ENCODE results near the gene OVOL1. TPM values are rescaled to one million over a fixed set of nuclear protein-coding genes. Genes with fewer than 3 reads are reported as not detected.
A peak's percentile ranks its signal among the peaks of the same experiment; 100 is the strongest.

Gene OVOL1
- total and polyA plus RNA-seq, 4 donors, result 0.09 TPM; not detected in 3

- H3K4me1 ChIP-seq (ENCODE audit: control insufficient read depth, insufficient read depth, low read length), result peaks cover 18% of the 10 kb centered on the region
- H3K9me3 ChIP-seq (ENCODE audit: control insufficient read depth, insufficient read depth, low read length), result no peaks in the 10 kb centered on the region
- H3K27ac ChIP-seq (ENCODE audit: low read depth, low read length), result no peak overlapping the region
- peaks cover 37% of the 10 kb centered on the region for H3K36me3 ChIP-seq (ENCODE audit: control insufficient read depth, insufficient read depth, low read length)
- H3K27me3 ChIP-seq (ENCODE audit: control insufficient read depth, insufficient read depth, low read length), result no peaks in the 10 kb centered on the region
- 78% methylated on average over 6 of the region's 8 CpGs for WGBS (ENCODE audit: insufficient coverage)
- DNase-seq (ENCODE audit: low read depth in 4 of 6, low spot score in 6 of 6), result no peak
- no peak overlapping the region for H3K4me3 ChIP-seq (ENCODE audit: low read depth, low read length)
These were observed 10.7 kb upstream of the OVOL1 start for GRCh38 chr11:65776196-65776595.

GRCh38 chr11:65776710-65777141, 10.1 kb upstream of the OVOL1 start:
- DNase-seq (ENCODE audit: low read depth in 4 of 6, low spot score in 6 of 6), result no peak
- no peak overlapping the region for H3K27ac ChIP-seq (ENCODE audit: low read depth, low read length)

GRCh38 chr11:65777241-65777640, 9.6 kb upstream of the OVOL1 start:
- H3K4me1 ChIP-seq (ENCODE audit: control insufficient read depth, insufficient read depth, low read length), result peaks cover 29% of the 10 kb centered on the region
- no peaks in the 10 kb centered on the region for H3K9me3 ChIP-seq (ENCODE audit: control insufficient read depth, insufficient read depth, low read length)
- H3K27me3 ChIP-seq (ENCODE audit: control insufficient read depth, insufficient read depth, low read length), result no peaks in the 10 kb centered on the region
- WGBS (ENCODE audit: insufficient coverage), result 90% methylated on average over 3 of the region's 8 CpGs
- H3K27ac ChIP-seq (ENCODE audit: low read depth, low read length), result no peak overlapping the region
- no peak for DNase-seq (ENCODE audit: low read depth in 4 of 6, low spot score in 6 of 6)
- no peak overlapping the region for H3K4me3 ChIP-seq (ENCODE audit: low read depth, low read length)
- H3K36me3 ChIP-seq (ENCODE audit: control insufficient read depth, insufficient read depth, low read length), result peaks cover 37% of the 10 kb centered on the region

More at GRCh38 chr11:65776710-65777141, 10.1 kb upstream of the OVOL1 start:
- H3K36me3 ChIP-seq (ENCODE audit: control insufficient read depth, insufficient read depth, low read length), result peaks cover 37% of the 10 kb centered on the region
- peaks cover 24% of the 10 kb centered on the region for H3K4me1 ChIP-seq (ENCODE audit: control insufficient read depth, insufficient read depth, low read length)
- no peak overlapping the region for H3K4me3 ChIP-seq (ENCODE audit: low read depth, low read length)
- no peaks in the 10 kb centered on the region for H3K9me3 ChIP-seq (ENCODE audit: control insufficient read depth, insufficient read depth, low read length)
- WGBS (ENCODE audit: insufficient coverage), result 93% methylated on average over 6 of the region's 8 CpGs
- H3K27me3 ChIP-seq (ENCODE audit: control insufficient read depth, insufficient read depth, low read length), result no peaks in the 10 kb centered on the region

GRCh38 chr11:65777821-65778361, 9.0 kb upstream of the OVOL1 start:
- Histone ChIP-seq H3K27ac (ENCODE audit: low read depth, low read length) (no peak overlapping the region), H3K9me3 (ENCODE audit: control insufficient read depth, insufficient read depth, low read length) (no peaks in the 10 kb centered on the region), H3K27me3 (ENCODE audit: control insufficient read depth, insufficient read depth, low read length) (no peaks in the 10 kb centered on the region), H3K36me3 (ENCODE audit: control insufficient read depth, insufficient read depth, low read length) (peaks cover 37% of the 10 kb centered on the region), H3K4me1 (ENCODE audit: control insufficient read depth, insufficient read depth, low read length) (peaks cover 30% of the 10 kb centered on the region), H3K4me3 (ENCODE audit: low read depth, low read length) (no peak overlapping the region)
- no peak for DNase-seq (ENCODE audit: low read depth in 4 of 6, low spot score in 6 of 6)
- 89% methylated on average over 23 of the region's 23 CpGs for WGBS (ENCODE audit: insufficient coverage)

DNA sequence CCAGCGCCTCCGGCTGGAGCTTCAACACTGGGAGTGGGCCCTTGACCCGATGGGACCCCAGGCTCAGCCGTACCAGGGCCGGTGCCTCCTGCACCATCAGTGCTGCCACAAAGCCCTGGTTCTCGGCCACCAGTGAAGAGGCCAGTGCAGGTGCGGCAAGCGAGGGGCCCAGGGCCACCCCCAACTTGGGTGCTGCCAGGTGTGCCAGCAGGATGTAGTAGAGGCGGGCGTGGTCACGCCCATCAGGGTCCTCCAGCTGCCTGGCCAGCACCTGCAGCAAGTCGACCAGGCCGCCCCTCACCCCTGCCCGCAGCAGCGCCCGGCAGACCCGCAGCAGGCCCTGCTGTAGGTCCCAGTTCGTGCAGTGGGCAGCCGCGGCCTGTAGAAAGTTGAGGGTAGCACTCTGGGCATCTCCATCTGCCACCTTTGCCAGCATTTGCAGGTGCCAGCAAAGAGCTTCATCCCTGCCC, 8.4 kb upstream of the OVOL1 start:
- no peak overlapping the region for H3K4me3 ChIP-seq (ENCODE audit: low read depth, low read length)
- H3K9me3 ChIP-seq (ENCODE audit: control insufficient read depth, insufficient read depth, low read length), result no peaks in the 10 kb centered on the region
- H3K36me3 ChIP-seq (ENCODE audit: control insufficient read depth, insufficient read depth, low read length), result peaks cover 37% of the 10 kb centered on the region
- H3K27me3 ChIP-seq (ENCODE audit: control insufficient read depth, insufficient read depth, low read length), result no peaks in the 10 kb centered on the region
- peaks cover 30% of the 10 kb centered on the region for H3K4me1 ChIP-seq (ENCODE audit: control insufficient read depth, insufficient read depth, low read length)
- no peak overlapping the region for H3K27ac ChIP-seq (ENCODE audit: low read depth, low read length)
- DNase-seq (ENCODE audit: low read depth in 4 of 6, low spot score in 6 of 6), result no peak
- WGBS (ENCODE audit: insufficient coverage), result 98% methylated on average over 20 of the region's 20 CpGs

- peaks cover 37% of the 10 kb centered on the region for H3K36me3 ChIP-seq (ENCODE audit: control insufficient read depth, insufficient read depth, low read length)
- H3K4me3 ChIP-seq (ENCODE audit: low read depth, low read length), result no peak overlapping the region
- no peaks in the 10 kb centered on the region for H3K27me3 ChIP-seq (ENCODE audit: control insufficient read depth, insufficient read depth, low read length)
- no peaks in the 10 kb centered on the region for H3K9me3 ChIP-seq (ENCODE audit: control insufficient read depth, insufficient read depth, low read length)
- H3K4me1 ChIP-seq (ENCODE audit: control insufficient read depth, insufficient read depth, low read length), result peaks cover 32% of the 10 kb centered on the region
- DNase-seq (ENCODE audit: low read depth in 4 of 6, low spot score in 6 of 6), result no peak
- 96% methylated on average over 25 of the region's 25 CpGs for WGBS (ENCODE audit: insufficient coverage)
- H3K27ac ChIP-seq (ENCODE audit: low read depth, low read length), result no peak overlapping the region
These were observed 7.8 kb upstream of the OVOL1 start for GRCh38 chr11:65778901-65779668.

- peak overlapping the region; percentile 63 for H3K4me3 ChIP-seq (ENCODE audit: low read depth, low read length)
These were observed 7.3 kb upstream of the OVOL1 start for GRCh38 chr11:65779669-65779918.

GRCh38 chr11:65779919-65780769, 6.7 kb upstream of the OVOL1 start:
- WGBS (ENCODE audit: insufficient coverage), result 5% methylated on average over 76 of the region's 76 CpGs
- Histone ChIP-seq H3K27me3 (ENCODE audit: control insufficient read depth, insufficient read depth, low read length) (peaks cover 2% of the 10 kb centered on the region), H3K4me3 (ENCODE audit: low read depth, low read length) (peak overlapping the region; percentile 63), H3K9me3 (ENCODE audit: control insufficient read depth, insufficient read depth, low read length) (no peaks in the 10 kb centered on the region), H3K4me1 (ENCODE audit: control insufficient read depth, insufficient read depth, low read length) (peaks cover 36% of the 10 kb centered on the region), H3K27ac (ENCODE audit: low read depth, low read length) (no peak overlapping the region), H3K36me3 (ENCODE audit: control insufficient read depth, insufficient read depth, low read length) (peaks cover 37% of the 10 kb centered on the region)
- DNase-seq (ENCODE audit: low read depth in 4 of 6, low spot score in 6 of 6), result peak in 2 of 6 donors; percentile 49 to 70

More at GRCh38 chr11:65779669-65779918, 7.3 kb upstream of the OVOL1 start:
- no peaks in the 10 kb centered on the region for H3K27me3 ChIP-seq (ENCODE audit: control insufficient read depth, insufficient read depth, low read length)
- no peaks in the 10 kb centered on the region for H3K9me3 ChIP-seq (ENCODE audit: control insufficient read depth, insufficient read depth, low read length)
- no peak overlapping the region for H3K27ac ChIP-seq (ENCODE audit: low read depth, low read length)
- 89% methylated on average over 12 of the region's 12 CpGs for WGBS (ENCODE audit: insufficient coverage)
- DNase-seq (ENCODE audit: low read depth in 4 of 6, low spot score in 6 of 6), result no peak
- H3K4me1 ChIP-seq (ENCODE audit: control insufficient read depth, insufficient read depth, low read length), result peaks cover 36% of the 10 kb centered on the region
- H3K36me3 ChIP-seq (ENCODE audit: control insufficient read depth, insufficient read depth, low read length), result peaks cover 37% of the 10 kb centered on the region

GRCh38 chr11:65780770-65781151, 6.1 kb upstream of the OVOL1 start, which contains the start of gene AP5B1:
TSS of gene AP5B1 (minus strand) at chr11:65780976. CDS start at chr11:65780591, 385 bp downstream.
- Histone ChIP-seq H3K9me3 (ENCODE audit: control insufficient read depth, insufficient read depth, low read length) (no peaks in the 10 kb centered on the region), H3K27ac (ENCODE audit: low read depth, low read length) (no peak within 1 kb of the TSS), H3K4me3 (ENCODE audit: low read depth, low read length) (peak within 1 kb of the TSS; percentile 63), H3K4me1 (ENCODE audit: control insufficient read depth, insufficient read depth, low read length) (peaks cover 36% of the 10 kb centered on the region), H3K27me3 (ENCODE audit: control insufficient read depth, insufficient read depth, low read length) (peaks cover 9% of the 10 kb centered on the region), H3K36me3 (ENCODE audit: control insufficient read depth, insufficient read depth, low read length) (peaks cover 37% of the 10 kb centered on the region)
- WGBS (ENCODE audit: insufficient coverage), result under 1% methylated on average over 59 of the region's 59 CpGs
- DNase-seq (ENCODE audit: low read depth in 4 of 6, low spot score in 6 of 6), result peak in 2 of 6 donors; percentile 63 to 64

Data from spinal cord (tissue), 10 donors.